ENCODE data around the gene IGSF3. TPM values are rescaled to one million over a fixed set of nuclear protein-coding genes. Genes with fewer than 3 reads are reported as not detected.

The IGSF3 gene
- polyA plus RNA-seq, 4 donors: 29.5 to 31.4 (median 30.4) TPM

DNA sequence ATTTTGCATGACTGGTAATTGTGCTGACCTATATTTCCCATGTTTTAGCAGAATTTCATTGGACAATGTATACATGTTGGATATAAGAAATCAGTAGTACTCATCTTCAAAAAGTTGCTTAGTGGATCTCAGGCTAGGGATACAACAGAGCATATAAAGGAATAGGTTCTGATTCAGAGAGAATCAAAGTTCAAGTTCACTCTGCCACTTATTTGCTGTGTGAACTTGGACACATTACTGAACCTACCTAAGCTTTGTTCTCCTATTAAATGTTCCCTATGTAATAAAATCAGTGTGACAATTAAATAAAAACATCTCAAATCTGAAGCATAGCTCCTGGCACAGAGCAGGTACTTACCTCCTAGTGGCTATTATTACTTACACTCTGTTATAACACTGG lies 106.0 kb downstream of the IGSF3 start:
- no peak for DNase-seq (ENCODE audit: low read depth in 4 of 4, low spot score in 3 of 4)

DNA sequence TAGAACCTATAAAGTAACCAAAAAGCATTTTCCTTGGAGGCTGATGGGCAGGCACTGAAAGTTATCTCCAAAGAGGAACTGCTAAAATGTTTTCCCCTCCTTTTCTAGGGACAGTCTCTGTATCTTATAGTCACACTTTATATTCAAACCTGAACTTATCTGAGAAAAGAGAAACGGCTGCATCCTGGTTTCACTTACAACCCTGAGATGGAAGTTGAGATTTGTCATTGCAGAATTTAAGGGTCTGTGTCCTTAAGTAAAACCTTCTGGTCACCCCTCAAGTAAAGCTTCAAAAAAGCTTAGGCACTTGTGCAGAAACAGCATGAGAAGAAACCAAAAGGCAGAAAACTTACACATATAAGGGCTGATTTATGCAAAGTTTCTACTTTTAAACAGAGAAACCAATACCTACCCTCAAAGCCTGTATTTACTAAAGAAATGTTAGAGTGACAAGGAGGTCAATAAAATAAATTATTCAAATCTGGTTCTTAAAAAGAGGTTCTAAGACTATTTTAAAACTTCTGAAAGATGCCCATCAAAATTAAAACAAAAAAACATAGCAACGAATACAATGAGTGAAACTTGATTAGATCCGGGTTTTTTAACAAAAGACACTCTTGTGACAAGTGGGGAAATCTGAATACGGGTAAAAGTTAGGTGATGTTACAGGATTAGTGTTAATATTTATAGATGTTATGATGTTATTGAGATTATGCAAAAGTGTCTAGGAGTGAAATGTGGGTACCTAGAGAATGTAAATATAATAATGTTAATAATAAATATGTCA lies 106.6 kb downstream of the IGSF3 start:
- no peak for DNase-seq (ENCODE audit: low read depth in 4 of 4, low spot score in 3 of 4)

DNA sequence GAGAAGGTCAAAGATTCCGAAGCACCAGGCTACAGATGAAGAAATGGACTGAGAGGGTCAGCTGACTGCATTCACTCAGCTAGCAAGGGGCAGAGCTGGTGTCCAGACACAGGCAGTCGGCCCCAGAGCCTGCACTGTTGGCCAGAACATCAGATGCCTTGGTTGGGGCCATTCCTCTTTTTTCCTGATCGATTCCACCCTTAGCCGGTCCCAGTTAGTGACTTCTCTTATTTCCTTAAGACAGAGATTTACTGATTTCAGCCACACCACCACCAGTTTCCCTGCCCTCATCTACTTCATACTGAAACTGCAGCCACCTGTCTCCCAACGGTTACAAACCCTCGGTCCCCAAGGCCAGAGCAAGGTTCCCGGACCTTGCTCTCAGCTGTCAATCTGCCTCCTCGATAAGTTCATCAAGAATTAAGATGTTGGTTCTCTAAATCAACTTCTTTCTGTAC lies 108.2 kb downstream of the IGSF3 start:
- DNase-seq (ENCODE audit: low read depth in 4 of 4, low spot score in 3 of 4): no peak

DNA sequence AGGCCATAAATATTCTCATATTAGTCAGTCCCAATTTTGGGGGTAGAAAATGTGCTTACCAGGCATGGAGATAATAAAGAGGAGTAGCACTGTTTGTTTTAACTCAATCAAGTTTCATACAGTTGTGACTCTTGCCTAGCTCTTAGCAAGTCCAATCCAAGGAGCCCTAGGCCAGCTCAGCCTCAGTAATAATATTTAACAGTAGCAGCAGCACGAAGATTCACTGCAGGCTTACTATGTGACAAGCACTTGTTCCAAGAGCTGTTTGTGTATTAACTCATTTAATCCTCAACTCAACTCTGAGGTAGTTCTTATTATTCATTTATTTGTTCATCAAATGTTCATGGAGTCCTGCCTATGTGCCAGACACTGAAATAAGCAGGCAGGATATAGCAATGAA lies 109.0 kb downstream of the IGSF3 start:
- no peak for DNase-seq (ENCODE audit: low read depth in 4 of 4, low spot score in 3 of 4)

DNA sequence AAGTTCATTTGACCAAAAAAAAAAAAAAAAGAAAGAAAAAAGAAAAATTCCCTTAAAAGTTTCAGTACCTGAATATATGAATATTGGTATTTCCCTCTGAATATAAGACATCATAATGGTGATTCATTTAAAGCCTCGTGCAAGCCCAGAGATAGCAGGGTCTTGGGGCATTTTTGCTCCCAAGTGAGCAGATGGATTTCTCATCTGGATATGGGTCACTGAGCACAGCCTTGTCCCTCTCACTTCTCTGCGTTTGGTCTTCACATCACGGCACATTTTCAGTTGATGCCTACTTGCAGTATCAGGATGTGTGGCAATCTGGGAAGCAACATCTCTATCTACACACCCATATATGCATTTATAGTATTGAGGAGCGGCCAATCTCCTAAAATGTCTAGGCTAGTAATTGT lies 109.4 kb downstream of the IGSF3 start:
- DNase-seq (ENCODE audit: low read depth in 4 of 4, low spot score in 3 of 4): no peak

DNA sequence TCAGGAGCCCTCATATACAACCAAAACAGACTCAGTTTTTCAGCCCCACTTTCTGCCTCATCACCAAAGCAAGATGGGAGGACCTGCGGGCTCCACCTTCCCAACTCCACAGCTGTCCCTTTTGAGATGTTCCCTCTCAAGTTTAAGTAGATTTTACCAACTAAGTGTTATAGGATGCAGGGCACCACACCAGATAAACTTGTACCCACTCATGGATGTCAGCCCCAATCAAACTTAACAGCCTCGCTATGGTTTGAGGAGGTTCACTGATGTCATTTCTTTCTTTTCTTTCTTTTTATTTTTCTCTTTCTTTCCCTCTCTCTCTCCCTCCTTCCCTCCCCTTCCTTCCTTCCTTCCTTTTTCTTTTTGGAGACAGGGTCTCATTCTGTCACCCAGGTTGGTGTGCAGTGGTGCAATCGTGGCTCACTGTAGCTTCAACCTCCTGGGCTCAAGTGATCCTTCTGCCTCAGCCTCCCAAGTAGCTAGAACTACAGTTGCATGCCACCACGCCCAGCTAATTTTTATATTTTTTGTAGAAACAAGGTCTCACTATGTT lies 110.1 kb downstream of the IGSF3 start:
- no peak for DNase-seq (ENCODE audit: low read depth in 4 of 4, low spot score in 3 of 4)

DNA sequence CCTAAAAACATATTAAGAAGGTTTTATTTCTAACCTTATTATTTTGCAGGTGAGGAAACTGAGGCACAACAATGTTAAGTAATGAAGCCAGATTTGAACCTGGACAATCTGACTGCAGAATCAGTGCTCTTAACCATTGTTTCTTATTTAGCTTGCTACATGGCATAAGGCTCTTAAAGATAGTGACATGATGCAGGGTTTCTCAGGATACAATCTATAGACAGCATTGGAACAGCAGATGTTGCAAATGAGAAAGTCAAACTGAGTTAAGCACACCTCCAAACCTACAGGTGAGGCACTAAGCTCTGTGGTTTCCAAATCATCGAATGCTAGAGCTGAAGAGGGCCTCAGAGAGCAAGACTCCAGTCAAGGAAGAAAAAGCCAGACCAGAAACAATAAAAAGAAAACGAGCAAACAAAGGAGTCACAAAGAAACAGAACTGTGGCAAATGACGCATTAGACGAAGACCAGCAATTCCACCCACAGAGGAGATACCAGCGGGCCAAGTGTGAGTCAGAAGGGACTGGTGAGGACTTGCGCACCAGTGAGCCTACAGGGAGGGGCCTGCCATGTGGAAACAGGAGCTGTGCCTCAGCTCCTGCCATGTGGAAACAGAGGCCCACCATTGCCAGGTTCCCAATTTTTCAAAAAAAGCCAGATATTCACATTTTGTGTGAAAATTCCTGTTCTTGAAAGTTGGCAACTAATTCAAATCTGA lies 111.1 kb downstream of the IGSF3 start:
- DNase-seq (ENCODE audit: low read depth in 4 of 4, low spot score in 3 of 4): no peak

DNA sequence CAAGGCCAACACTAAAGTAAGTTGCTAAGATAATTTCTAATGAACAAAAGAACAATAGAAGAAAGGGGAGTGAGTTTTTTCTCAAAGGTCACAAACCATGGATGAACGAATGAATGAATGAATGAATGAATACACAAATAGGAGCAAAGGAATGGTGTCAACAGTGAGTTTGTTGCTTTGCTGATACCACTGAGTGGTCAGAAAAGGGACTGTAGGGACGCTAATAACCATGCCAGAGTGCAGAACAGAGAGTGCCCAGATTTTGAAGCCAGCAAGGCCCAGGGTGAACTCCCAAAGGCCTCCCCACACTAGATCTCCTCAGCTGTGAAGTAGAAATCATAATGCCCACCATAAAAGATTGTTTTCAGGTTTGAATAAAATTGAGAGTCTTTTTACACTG lies 112.6 kb downstream of the IGSF3 start:
- DNase-seq (ENCODE audit: low read depth in 4 of 4, low spot score in 3 of 4): no peak

DNA sequence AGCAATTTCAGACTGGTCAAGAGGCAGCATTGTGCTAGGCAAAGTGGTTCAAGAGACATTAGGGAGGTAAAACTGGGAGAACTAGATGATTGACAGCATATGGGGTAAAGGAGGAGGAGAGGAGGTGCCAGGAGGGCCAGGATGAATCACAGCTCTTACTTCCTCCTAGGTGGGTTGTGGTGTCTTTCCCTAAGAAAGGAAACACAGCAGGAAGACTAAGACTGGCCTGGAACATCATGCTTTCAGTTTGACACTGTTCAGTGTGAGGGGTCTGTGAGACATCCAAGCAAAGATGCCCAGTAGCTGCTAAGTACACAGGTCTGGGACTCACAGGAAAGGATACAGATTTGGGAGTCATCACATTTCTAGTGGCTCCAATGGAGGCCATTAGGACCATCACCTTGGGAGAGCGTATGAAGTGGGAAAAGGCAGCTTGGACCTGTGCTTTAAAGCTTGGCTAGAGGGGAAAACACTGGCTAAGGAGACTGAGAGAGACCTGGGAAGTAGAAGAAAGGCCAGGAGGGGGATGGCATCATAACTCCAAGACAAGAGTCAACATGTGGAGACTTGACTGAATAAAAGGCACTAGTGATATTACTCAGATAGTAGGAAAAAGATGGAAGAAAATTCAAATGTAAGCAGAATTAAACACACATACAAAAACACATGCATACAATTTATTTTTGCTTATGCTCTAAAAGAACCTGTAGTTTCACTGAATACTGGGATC lies 114.0 kb downstream of the IGSF3 start:
- no peak for DNase-seq (ENCODE audit: low read depth in 4 of 4, low spot score in 3 of 4)

DNA sequence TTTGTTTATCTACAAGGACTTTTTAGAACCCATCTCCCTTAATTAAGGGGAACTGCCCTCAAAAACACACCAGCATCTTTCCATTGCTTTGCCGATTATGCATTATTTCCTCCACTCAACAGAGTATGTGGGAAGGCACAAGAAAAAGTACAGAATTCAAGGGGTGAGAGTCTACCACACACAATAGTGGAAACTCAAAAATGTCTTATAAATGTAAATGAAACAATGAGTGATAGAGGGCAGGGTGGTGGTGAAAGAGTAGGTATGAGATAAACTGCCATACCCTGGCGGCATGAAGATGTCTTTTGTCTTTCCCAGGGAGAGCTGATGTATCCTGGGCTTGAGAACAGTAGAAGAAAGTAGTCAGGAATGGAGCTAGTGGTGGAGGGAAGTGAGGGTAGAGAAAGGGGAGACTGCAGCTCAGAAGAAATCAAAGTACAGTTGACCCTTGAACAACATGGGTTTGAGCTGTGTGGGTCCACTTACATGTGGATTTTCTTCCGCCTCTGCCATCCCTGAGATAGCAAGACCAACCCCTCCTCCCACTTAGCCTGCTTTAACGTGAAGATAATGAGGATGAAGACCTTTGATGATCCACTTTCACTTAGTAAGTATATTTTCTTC lies 121.1 kb downstream of the IGSF3 start:
- DNase-seq (ENCODE audit: low read depth in 4 of 4, low spot score in 3 of 4): no peak

DNA sequence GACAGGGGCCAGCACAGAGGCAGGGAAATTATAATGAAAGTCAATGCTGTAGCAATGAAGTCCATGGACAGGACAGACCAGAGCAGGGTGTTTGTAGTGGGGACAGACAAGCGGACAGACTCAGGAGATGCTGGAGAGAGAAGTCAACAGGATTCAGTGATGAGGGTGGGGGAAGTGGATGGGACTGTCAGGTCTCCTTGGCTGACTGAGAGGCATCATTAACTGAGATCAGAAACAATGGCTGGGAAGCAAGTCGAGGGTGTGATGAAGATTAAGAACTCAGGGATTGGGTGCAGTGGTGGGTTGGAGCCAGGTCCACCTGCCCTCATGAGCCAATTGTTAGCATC lies 122.2 kb downstream of the IGSF3 start:
- no peak for DNase-seq (ENCODE audit: low read depth in 4 of 4, low spot score in 3 of 4)

DNA sequence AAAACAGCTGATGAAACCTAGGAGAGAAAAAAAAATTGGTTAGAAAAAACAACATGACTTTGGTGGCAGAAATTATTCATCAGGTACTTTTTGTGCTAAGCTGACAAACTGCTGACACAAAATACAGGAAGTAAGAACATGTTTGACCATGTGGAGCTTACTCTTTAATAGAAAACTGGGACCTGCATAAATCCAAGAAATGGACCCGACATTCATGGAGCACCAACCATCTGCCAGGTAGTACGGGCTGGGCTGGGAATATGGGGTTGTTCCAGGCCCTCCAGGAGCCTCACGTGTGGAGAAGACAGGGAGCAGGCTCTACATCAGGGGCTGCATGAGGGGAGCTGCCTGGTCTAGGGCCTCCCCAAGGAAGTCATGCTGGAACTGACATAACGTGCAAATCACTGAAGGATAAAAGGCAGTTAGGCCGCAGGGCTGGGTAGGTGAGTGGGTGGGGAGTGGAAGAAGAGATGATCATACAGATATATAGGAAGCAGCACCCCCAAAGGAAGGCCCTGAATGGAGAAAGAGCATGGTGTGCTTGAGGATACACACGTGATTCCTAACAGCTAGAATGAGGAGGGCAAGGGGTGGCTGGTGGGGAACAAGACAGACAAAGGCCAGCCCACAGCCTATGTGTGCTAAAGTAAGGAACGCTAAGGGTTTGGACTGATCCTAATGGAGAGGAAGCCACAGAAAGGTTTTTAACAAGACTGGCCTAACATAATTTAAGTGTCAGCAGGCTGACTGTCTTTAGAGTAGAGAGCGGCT lies 122.8 kb downstream of the IGSF3 start:
- DNase-seq (ENCODE audit: low read depth in 4 of 4, low spot score in 3 of 4): no peak

DNA sequence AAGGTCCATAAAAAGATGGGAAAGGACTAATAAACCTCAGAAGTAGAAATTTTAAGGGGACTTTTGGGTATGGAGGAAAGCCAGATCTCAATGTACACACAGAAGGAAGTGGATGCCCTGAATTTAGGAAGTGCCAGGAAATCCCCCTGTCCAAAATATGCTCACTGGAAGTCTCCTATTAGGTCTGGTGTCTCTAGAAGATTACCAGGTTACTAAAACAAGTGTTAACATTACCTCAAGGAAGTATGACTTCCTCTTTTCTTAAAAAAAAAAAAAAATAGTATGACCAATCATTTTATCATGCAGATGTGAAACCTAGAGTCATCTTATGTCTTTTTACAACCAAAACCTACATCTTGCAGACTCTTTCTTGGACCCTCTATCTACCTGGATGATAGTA lies 127.4 kb downstream of the IGSF3 start:
- no peak for DNase-seq (ENCODE audit: low read depth in 4 of 4, low spot score in 3 of 4)

DNA sequence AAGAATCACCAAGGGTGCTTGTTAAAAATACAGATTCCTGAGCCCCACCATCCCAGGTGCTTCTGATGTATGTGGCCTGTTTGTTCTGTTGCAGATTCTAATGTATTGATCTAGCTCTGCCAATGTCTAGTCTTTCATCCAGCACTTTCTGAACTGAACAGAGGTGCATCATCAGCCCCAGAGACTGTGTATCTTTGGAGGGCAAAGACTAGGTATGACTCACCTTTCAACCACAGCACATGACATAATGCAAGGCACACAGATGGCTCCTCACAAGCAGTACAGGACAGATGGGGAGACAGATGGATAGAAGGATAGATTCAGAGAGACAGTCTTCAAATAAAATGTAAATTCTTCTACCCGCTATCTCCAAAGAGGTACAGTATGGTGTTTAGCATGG lies 129.0 kb downstream of the IGSF3 start:
- no peak for DNase-seq (ENCODE audit: low read depth in 4 of 4, low spot score in 3 of 4)

DNA sequence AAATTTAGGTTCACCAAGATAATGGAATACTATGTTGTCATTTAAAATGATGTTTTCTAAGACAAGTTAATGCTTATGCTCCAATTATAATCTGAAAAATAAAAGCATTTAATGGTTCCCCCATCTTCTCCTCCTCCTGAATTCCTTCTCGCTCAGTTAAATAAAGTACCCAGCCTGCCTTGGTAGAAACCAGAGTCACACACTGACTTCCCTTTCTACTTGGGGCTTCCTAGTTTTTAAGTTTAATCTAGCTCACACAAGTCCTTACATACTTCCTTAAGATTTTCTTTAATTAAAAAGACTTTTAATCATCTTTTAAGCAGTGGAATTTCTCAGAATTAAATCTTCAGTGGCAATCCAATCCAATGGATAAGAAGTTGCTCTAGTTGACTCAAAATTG lies 129.6 kb downstream of the IGSF3 start:
- DNase-seq (ENCODE audit: low read depth in 4 of 4, low spot score in 3 of 4): no peak

DNA sequence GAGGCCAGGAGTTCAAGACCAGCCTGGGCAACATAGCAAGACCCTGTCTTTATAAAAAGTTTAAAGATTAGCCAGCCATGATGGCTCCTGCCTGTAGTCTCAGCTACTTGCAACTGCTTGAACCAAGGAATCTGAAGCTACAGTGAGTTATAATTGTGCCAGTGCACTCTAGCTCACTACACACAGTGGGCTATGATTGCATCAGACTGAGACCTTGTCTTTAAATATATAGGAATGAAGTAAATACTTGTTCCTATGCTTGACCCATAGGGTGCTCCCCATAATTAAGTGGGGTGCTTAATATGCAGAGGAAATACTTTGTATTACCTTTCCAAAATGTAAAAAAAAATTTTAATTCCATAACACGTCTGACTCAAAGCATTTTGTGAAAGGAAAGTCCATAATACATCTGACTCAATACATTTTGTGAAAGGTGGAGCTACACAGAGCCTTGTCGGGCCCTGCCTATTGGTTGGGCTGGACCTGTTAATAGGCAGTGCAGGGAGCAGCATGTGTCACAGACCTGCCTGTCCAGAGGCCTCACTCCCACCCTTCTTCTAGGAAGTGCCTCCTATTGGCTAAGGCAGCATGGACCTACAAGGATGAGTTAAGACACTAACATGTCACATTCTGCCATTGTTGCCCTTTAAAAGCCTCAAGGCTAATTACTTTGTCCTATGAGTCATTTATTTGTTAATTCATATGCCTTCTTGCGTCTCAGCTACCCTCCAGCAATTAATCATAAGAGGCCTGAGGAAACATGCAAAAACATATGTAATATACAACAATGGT lies 130.3 kb downstream of the IGSF3 start:
- DNase-seq (ENCODE audit: low read depth in 4 of 4, low spot score in 3 of 4): no peak

DNA sequence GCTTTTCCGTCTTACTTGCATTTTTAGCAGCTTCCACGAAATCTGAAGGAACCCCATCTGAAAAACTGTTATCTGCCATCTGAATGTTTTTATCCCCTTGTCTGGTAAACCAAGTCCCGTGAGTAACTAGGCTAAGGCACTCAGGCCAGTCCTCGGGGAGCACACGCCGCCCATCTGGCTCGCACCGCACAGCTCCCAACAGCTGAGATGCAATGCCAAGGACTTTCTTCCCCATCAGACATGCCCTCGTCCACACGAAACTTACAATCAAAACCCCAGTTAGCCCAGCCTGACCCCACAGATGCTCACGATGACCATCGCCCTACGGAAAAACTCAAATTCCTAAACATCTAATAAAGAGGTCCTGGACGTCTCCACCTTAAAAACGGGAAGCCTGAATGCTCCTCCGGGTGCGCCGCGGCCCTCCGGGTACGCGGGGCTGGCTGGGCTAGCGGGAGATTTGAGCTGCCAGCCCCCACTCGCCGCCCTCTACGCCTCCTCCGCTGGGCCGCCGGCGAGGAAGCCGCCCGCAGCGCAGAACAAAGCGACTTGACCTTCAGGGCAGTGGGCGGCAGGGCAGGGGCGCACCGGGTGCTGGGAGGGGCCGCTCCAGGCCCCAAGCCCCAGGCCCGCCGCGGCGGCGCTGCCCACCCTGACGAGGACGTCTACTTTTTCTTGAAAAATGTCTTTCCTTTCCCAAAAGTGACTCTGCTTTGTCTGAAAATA lies 133.4 kb downstream of the IGSF3 start:
- no peak for DNase-seq (ENCODE audit: low read depth in 4 of 4, low spot score in 3 of 4)

DNA sequence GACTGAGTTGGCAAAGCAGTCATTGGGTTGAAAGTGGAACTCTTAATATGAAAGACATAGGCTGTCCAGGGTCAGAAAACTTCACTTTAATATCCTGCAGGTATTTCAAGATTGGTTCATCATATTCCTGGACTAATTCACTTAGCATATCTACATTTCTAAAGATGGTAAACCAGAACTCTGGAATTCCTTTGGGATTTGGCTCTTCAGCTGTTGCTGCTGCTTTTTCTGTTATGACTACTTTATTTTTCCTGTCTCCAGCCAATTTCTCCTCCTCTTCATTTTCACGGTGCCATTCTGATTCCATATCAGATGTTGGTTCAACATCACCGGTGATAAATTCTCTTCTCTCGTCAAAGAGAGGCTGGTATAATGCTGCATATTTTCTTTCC lies 134.1 kb downstream of the IGSF3 start:
- DNase-seq (ENCODE audit: low read depth in 4 of 4, low spot score in 3 of 4): no peak
